HEK293 (cell line): ENCODE data around the gene INCA1.

Experiments used
- BCL11A ChIP-seq: fragments of 450-650 bp; formaldehyde crosslinking; IDR thresholded peaks from 2 replicates; pipeline ENCODE4 v1.5.1; 2016; ENCODE audit warnings: low read depth, missing biosample characterization, missing genetic modification characterization
- KLF8 ChIP-seq: fragments of 450-650 bp; formaldehyde crosslinking; IDR thresholded peaks from 2 replicates; pipeline ENCODE4 v1.5.1; 2016; ENCODE audit warnings: missing biosample characterization, missing genetic modification characterization
- OVOL3 ChIP-seq: fragments of 450-650 bp; formaldehyde crosslinking; IDR thresholded peaks from 2 replicates; pipeline ENCODE4 v1.5.1; 2016; ENCODE audit warnings: missing biosample characterization, missing genetic modification characterization
- SCRT1 ChIP-seq: fragments of 450-650 bp; formaldehyde crosslinking; IDR thresholded peaks from 2 replicates; pipeline ENCODE4 v1.5.1; 2016; ENCODE audit warnings: missing biosample characterization, missing genetic modification characterization, borderline replicate concordance
- ZBTB48 ChIP-seq: fragments of 450-650 bp; formaldehyde crosslinking; IDR thresholded peaks from 2 replicates; pipeline ENCODE4 v1.5.1; 2016; ENCODE audit warnings: missing biosample characterization, missing genetic modification characterization
- ZFP69B ChIP-seq: fragments of 450-650 bp; formaldehyde crosslinking; IDR thresholded peaks from 2 replicates; pipeline ENCODE4 v1.5.1; 2016; ENCODE audit warnings: missing biosample characterization, missing genetic modification characterization
- ZNF121 ChIP-seq: fragments of 450-650 bp; formaldehyde crosslinking; IDR thresholded peaks from 2 replicates; pipeline ENCODE4 v1.5.1; 2016; ENCODE audit warnings: missing biosample characterization, missing genetic modification characterization
- ZNF292 ChIP-seq: fragments of 450-650 bp; formaldehyde crosslinking; IDR thresholded peaks from 2 replicates; pipeline ENCODE4 v1.5.1; 2016; ENCODE audit warnings: low read depth, missing biosample characterization, missing genetic modification characterization, borderline replicate concordance
- ZNF335 ChIP-seq: fragments of 450-650 bp; formaldehyde crosslinking; conservative IDR thresholded peaks from 2 replicates; pipeline ENCODE4 v1.5.1; 2016; ENCODE audit warnings: missing biosample characterization, missing genetic modification characterization
- ZNF366 ChIP-seq: fragments of 450-650 bp; formaldehyde crosslinking; conservative IDR thresholded peaks from 2 replicates; pipeline ENCODE4 v1.5.1; 2016; ENCODE audit warnings: missing biosample characterization, missing genetic modification characterization
- ZNF510 ChIP-seq: fragments of 450-650 bp; formaldehyde crosslinking; IDR thresholded peaks from 2 replicates; pipeline ENCODE4 v1.5.1; 2018; ENCODE audit warnings: mild to moderate bottlenecking, missing genetic modification characterization, missing biosample characterization; ENCODE audit not compliant: insufficient replicate concordance
- ZNF514 ChIP-seq: fragments of 450-650 bp; formaldehyde crosslinking; IDR thresholded peaks from 2 replicates; pipeline ENCODE4 v1.5.1; 2016; ENCODE audit warnings: missing biosample characterization, missing genetic modification characterization
- ZNF521 ChIP-seq: fragments of 450-650 bp; formaldehyde crosslinking; IDR thresholded peaks from 2 replicates; pipeline ENCODE4 v1.5.1; 2017; ENCODE audit warnings: missing biosample characterization, mild to moderate bottlenecking, missing genetic modification characterization
- ZNF544 ChIP-seq: fragments of 450-650 bp; formaldehyde crosslinking; IDR thresholded peaks from 2 replicates; pipeline ENCODE4 v1.5.0; 2017; ENCODE audit warnings: missing biosample characterization, missing genetic modification characterization
- ZNF623 ChIP-seq: fragments of 450-650 bp; formaldehyde crosslinking; IDR thresholded peaks from 2 replicates; pipeline ENCODE4 v1.5.1; 2016; ENCODE audit warnings: missing biosample characterization, missing genetic modification characterization
- ZNF791 ChIP-seq: fragments of 450-650 bp; formaldehyde crosslinking; IDR thresholded peaks from 2 replicates; pipeline ENCODE4 v1.5.1; 2016; ENCODE audit warnings: missing biosample characterization, missing genetic modification characterization
- ZNF792 ChIP-seq: fragments of 450-650 bp; formaldehyde crosslinking; IDR thresholded peaks from 2 replicates; pipeline ENCODE4 v1.5.1; 2016; ENCODE audit warnings: missing biosample characterization, missing genetic modification characterization
- ZSCAN23 ChIP-seq: fragments of 450-650 bp; formaldehyde crosslinking; IDR thresholded peaks from 2 replicates; pipeline ENCODE4 v1.5.1; 2016; ENCODE audit warnings: missing biosample characterization, missing genetic modification characterization
- ZSCAN30 ChIP-seq: fragments of 450-650 bp; IDR thresholded peaks from 2 replicates; pipeline ENCODE4 v1.5.1; 2018; ENCODE audit warnings: missing biosample characterization, mild to moderate bottlenecking, missing genetic modification characterization, moderate library complexity
- TF ChIP-seq, protein P1 (sequence below): fragments of 450-650 bp; formaldehyde crosslinking; IDR thresholded peaks from 2 replicates; pipeline ENCODE4 v1.5.1; 2016; ENCODE audit warnings: missing biosample characterization, missing genetic modification characterization, borderline replicate concordance
- TF ChIP-seq, protein P2 (sequence below): fragments of 450-650 bp; formaldehyde crosslinking; conservative IDR thresholded peaks from 2 replicates; pipeline ENCODE4 v1.5.1; 2016; ENCODE audit warnings: low read depth, missing biosample characterization, missing genetic modification characterization
- TF ChIP-seq, protein P3 (sequence below): fragments of 450-650 bp; formaldehyde crosslinking; IDR thresholded peaks from 2 replicates; pipeline ENCODE4 v1.5.1; 2017; ENCODE audit warnings: missing biosample characterization, mild to moderate bottlenecking, missing genetic modification characterization, moderate library complexity
- TF ChIP-seq, protein P4 (sequence below): fragments of 450-650 bp; formaldehyde crosslinking; IDR thresholded peaks from 2 replicates; pipeline ENCODE4 v1.5.1; 2016; ENCODE audit warnings: missing biosample characterization, missing genetic modification characterization
- TF ChIP-seq, protein P5 (sequence below): fragments of 450-650 bp; formaldehyde crosslinking; IDR thresholded peaks from 2 replicates; pipeline ENCODE4 v1.5.1; 2017; ENCODE audit warnings: missing biosample characterization, missing genetic modification characterization
- TF ChIP-seq, protein P6 (sequence below): fragments of 450-650 bp; formaldehyde crosslinking; IDR thresholded peaks from 2 replicates; pipeline ENCODE4 v1.5.1; 2016; ENCODE audit warnings: missing biosample characterization, missing genetic modification characterization

Gene INCA1

DNA sequence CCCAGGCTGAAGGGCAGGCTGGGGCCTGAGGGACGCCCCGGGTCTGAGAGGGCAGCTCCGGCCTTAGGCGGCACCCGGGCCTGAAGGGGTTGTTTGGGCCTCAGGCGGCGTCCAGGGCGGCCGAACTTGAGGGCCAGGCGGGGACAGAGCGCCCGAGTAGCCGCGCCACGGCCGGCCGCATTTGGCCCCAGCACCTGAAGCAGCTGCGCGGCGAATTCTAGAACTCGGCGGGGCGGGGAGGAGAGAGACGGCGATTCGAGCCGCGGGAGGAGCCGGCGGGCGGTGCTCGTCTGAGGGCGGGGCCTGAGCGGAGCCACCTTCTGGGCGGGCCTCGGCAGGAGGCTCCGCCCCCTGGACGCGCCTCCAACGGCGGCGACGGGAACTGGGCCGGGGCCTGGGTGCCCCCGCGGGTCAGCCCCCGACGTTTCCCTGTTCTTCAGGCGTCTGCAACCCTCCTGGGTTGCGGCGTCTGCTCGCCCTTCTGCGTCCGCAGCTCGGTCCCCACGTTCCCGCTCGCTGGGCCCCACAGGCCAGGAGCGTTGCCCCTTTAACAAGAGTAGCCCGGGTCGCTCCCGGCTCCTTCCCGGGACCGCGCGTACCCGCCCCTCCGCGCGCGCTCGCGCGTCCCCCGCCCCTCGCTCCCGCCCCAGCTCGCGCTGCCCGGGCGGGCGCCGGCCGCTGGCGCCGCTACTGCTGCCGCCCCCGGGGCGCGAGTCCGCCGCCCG lies at the start of gene INCA1, which contains the start of gene KIF1C (continued):
- TF ChIP-seq, protein P1, sequence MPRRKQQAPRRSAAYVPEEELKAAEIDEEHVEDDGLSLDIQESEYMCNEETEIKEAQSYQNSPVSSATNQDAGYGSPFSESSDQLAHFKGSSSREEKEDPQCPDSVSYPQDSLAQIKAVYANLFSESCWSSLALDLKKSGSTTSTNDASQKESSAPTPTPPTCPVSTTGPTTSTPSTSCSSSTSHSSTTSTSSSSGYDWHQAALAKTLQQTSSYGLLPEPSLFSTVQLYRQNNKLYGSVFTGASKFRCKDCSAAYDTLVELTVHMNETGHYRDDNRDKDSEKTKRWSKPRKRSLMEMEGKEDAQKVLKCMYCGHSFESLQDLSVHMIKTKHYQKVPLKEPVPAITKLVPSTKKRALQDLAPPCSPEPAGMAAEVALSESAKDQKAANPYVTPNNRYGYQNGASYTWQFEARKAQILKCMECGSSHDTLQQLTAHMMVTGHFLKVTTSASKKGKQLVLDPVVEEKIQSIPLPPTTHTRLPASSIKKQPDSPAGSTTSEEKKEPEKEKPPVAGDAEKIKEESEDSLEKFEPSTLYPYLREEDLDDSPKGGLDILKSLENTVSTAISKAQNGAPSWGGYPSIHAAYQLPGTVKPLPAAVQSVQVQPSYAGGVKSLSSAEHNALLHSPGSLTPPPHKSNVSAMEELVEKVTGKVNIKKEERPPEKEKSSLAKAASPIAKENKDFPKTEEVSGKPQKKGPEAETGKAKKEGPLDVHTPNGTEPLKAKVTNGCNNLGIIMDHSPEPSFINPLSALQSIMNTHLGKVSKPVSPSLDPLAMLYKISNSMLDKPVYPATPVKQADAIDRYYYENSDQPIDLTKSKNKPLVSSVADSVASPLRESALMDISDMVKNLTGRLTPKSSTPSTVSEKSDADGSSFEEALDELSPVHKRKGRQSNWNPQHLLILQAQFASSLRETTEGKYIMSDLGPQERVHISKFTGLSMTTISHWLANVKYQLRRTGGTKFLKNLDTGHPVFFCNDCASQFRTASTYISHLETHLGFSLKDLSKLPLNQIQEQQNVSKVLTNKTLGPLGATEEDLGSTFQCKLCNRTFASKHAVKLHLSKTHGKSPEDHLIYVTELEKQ (tag by site-specific recombination) = no peak
- no peak for TF ChIP-seq ZNF366
- no peak for TF ChIP-seq ZNF292
- no peak for TF ChIP-seq SCRT1 (tag by site-specific recombination)
- TF ChIP-seq ZNF335 (tag by site-specific recombination) = peak; percentile 90
- TF ChIP-seq, protein P2, sequence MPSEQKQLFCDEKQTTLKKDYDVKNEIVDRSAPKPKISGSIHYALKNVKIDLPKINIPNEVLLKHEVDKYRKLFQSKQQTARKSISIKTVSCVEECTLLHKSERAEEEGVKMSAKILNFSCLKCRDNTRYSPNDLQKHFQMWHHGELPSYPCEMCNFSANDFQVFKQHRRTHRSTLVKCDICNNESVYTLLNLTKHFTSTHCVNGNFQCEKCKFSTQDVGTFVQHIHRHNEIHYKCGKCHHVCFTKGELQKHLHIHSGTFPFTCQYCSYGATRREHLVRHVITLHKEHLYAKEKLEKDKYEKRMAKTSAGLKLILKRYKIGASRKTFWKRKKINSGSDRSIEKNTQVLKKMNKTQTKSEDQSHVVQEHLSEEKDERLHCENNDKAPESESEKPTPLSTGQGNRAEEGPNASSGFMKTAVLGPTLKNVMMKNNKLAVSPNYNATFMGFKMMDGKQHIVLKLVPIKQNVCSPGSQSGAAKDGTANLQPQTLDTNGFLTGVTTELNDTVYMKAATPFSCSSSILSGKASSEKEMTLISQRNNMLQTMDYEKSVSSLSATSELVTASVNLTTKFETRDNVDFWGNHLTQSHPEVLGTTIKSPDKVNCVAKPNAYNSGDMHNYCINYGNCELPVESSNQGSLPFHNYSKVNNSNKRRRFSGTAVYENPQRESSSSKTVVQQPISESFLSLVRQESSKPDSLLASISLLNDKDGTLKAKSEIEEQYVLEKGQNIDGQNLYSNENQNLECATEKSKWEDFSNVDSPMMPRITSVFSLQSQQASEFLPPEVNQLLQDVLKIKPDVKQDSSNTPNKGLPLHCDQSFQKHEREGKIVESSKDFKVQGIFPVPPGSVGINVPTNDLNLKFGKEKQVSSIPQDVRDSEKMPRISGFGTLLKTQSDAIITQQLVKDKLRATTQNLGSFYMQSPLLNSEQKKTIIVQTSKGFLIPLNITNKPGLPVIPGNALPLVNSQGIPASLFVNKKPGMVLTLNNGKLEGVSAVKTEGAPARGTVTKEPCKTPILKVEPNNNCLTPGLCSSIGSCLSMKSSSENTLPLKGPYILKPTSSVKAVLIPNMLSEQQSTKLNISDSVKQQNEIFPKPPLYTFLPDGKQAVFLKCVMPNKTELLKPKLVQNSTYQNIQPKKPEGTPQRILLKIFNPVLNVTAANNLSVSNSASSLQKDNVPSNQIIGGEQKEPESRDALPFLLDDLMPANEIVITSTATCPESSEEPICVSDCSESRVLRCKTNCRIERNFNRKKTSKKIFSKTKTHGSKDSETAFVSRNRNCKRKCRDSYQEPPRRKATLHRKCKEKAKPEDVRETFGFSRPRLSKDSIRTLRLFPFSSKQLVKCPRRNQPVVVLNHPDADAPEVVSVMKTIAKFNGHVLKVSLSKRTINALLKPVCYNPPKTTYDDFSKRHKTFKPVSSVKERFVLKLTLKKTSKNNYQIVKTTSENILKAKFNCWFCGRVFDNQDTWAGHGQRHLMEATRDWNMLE (tag by site-specific recombination) = no peak
- no peak for TF ChIP-seq ZNF121
- TF ChIP-seq OVOL3 (tag by site-specific recombination) = no peak
- no peak for TF ChIP-seq ZNF792 (tag by site-specific recombination)
- TF ChIP-seq, protein P3, sequence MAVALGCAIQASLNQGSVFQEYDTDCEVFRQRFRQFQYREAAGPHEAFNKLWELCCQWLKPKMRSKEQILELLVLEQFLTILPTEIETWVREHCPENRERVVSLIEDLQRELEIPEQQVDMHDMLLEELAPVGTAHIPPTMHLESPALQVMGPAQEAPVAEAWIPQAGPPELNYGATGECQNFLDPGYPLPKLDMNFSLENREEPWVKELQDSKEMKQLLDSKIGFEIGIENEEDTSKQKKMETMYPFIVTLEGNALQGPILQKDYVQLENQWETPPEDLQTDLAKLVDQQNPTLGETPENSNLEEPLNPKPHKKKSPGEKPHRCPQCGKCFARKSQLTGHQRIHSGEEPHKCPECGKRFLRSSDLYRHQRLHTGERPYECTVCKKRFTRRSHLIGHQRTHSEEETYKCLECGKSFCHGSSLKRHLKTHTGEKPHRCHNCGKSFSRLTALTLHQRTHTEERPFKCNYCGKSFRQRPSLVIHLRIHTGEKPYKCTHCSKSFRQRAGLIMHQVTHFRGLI (tag by site-specific recombination) = no peak
- no peak for TF ChIP-seq ZNF510
- TF ChIP-seq ZNF521 (tag by site-specific recombination) = no peak
- no peak for TF ChIP-seq BCL11A (tag by site-specific recombination)
- TF ChIP-seq, protein P4, sequence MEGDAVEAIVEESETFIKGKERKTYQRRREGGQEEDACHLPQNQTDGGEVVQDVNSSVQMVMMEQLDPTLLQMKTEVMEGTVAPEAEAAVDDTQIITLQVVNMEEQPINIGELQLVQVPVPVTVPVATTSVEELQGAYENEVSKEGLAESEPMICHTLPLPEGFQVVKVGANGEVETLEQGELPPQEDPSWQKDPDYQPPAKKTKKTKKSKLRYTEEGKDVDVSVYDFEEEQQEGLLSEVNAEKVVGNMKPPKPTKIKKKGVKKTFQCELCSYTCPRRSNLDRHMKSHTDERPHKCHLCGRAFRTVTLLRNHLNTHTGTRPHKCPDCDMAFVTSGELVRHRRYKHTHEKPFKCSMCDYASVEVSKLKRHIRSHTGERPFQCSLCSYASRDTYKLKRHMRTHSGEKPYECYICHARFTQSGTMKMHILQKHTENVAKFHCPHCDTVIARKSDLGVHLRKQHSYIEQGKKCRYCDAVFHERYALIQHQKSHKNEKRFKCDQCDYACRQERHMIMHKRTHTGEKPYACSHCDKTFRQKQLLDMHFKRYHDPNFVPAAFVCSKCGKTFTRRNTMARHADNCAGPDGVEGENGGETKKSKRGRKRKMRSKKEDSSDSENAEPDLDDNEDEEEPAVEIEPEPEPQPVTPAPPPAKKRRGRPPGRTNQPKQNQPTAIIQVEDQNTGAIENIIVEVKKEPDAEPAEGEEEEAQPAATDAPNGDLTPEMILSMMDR (tag by site-specific recombination) = peak; percentile 52
- TF ChIP-seq ZNF514 (tag by site-specific recombination) = no peak
- TF ChIP-seq, protein P5, sequence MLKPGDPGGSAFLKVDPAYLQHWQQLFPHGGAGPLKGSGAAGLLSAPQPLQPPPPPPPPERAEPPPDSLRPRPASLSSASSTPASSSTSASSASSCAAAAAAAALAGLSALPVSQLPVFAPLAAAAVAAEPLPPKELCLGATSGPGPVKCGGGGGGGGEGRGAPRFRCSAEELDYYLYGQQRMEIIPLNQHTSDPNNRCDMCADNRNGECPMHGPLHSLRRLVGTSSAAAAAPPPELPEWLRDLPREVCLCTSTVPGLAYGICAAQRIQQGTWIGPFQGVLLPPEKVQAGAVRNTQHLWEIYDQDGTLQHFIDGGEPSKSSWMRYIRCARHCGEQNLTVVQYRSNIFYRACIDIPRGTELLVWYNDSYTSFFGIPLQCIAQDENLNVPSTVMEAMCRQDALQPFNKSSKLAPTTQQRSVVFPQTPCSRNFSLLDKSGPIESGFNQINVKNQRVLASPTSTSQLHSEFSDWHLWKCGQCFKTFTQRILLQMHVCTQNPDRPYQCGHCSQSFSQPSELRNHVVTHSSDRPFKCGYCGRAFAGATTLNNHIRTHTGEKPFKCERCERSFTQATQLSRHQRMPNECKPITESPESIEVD = no peak
- peak; percentile 100 for TF ChIP-seq ZFP69B (tag by site-specific recombination)
- no peak for TF ChIP-seq ZNF623 (tag by site-specific recombination)
- no peak for TF ChIP-seq ZSCAN23
- no peak for TF ChIP-seq ZNF544 (tag by site-specific recombination)
- peak; percentile 89 for TF ChIP-seq KLF8
- TF ChIP-seq, protein P6, sequence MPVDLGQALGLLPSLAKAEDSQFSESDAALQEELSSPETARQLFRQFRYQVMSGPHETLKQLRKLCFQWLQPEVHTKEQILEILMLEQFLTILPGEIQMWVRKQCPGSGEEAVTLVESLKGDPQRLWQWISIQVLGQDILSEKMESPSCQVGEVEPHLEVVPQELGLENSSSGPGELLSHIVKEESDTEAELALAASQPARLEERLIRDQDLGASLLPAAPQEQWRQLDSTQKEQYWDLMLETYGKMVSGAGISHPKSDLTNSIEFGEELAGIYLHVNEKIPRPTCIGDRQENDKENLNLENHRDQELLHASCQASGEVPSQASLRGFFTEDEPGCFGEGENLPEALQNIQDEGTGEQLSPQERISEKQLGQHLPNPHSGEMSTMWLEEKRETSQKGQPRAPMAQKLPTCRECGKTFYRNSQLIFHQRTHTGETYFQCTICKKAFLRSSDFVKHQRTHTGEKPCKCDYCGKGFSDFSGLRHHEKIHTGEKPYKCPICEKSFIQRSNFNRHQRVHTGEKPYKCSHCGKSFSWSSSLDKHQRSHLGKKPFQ (tag by site-specific recombination) = no peak
- TF ChIP-seq ZSCAN30 (tag by site-specific recombination) = peak; percentile 11; the same call in 1 of the 2 replicates
- no peak for TF ChIP-seq ZBTB48 (tag by site-specific recombination)
- TF ChIP-seq ZNF791 (tag by site-specific recombination) = no peak
